ENCODE data around the gene CHMP3.

DNA sequence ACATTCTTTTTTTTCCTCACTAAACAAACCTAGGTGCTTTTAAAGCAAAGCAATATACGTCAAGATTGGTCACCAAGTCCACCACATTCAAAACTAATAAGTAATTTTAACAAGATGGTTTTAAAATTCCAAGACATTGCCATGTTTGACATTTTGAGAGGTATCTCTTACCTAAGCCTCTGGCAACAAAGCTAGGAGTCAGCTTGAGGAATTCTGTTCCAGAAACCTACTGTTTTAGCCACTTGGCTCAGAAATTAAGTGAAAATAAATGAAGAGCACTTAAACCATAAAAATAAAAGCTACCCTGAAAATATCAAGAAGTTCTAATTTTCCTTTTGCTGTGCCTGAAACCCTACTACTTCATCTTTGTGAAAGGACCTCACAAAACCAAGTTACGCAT is 30.0 kb upstream of the CHMP3 start:
- TF ChIP-seq, protein P1, sequence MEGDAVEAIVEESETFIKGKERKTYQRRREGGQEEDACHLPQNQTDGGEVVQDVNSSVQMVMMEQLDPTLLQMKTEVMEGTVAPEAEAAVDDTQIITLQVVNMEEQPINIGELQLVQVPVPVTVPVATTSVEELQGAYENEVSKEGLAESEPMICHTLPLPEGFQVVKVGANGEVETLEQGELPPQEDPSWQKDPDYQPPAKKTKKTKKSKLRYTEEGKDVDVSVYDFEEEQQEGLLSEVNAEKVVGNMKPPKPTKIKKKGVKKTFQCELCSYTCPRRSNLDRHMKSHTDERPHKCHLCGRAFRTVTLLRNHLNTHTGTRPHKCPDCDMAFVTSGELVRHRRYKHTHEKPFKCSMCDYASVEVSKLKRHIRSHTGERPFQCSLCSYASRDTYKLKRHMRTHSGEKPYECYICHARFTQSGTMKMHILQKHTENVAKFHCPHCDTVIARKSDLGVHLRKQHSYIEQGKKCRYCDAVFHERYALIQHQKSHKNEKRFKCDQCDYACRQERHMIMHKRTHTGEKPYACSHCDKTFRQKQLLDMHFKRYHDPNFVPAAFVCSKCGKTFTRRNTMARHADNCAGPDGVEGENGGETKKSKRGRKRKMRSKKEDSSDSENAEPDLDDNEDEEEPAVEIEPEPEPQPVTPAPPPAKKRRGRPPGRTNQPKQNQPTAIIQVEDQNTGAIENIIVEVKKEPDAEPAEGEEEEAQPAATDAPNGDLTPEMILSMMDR (IDR thresholded peaks at IDR 0.05; ENCODE audit: borderline replicate concordance, extremely low read depth, low read length, poor library complexity, severe bottlenecking) = no peak
- no peak for TF ChIP-seq EZH2 (IDR thresholded peaks at IDR 0.05; ENCODE audit: borderline replicate concordance, low read depth, low read length, severe bottlenecking)
